ENCODE data around the gene SLC35F1. TPM values are rescaled to one million over a fixed set of nuclear protein-coding genes. Genes with fewer than 3 reads are reported as not detected.

SLC35F1 gene
- total and polyA plus RNA-seq, 2 experiments from 2014 or later, result 0.04 to 0.43 TPM

DNA sequence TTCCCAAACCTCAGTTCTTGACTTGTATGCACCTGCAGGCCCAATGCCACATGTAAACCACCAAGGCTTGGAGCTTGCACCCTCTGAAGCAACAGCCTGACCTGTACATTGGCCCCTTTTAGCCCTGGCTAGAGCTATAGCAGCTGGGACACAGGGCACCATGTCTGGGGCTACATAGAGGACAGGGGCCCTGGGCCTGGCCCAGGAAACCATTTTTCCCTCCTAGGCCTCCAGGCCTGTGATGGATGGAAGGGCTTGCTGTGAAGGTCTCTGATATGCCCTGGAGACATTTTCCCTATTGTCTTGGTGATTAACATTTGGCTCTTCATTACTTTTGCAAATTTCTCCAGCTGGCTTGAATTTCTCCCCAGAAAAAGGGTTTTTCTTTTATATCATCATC lies 64.6 kb downstream of the SLC35F1 start:
- TF ChIP-seq, protein P1, sequence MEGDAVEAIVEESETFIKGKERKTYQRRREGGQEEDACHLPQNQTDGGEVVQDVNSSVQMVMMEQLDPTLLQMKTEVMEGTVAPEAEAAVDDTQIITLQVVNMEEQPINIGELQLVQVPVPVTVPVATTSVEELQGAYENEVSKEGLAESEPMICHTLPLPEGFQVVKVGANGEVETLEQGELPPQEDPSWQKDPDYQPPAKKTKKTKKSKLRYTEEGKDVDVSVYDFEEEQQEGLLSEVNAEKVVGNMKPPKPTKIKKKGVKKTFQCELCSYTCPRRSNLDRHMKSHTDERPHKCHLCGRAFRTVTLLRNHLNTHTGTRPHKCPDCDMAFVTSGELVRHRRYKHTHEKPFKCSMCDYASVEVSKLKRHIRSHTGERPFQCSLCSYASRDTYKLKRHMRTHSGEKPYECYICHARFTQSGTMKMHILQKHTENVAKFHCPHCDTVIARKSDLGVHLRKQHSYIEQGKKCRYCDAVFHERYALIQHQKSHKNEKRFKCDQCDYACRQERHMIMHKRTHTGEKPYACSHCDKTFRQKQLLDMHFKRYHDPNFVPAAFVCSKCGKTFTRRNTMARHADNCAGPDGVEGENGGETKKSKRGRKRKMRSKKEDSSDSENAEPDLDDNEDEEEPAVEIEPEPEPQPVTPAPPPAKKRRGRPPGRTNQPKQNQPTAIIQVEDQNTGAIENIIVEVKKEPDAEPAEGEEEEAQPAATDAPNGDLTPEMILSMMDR (IDR thresholded peaks at IDR 0.05; ENCODE audit: poor library complexity), result no peak
- TF ChIP-seq EZH2phosphoT487 (IDR thresholded peaks at IDR 0.05; ENCODE audit: low read depth, severe bottlenecking, unreplicated experiment) (no peak), EZH2 (IDR thresholded peaks at IDR 0.05; ENCODE audit: borderline replicate concordance) (no peak)

DNA sequence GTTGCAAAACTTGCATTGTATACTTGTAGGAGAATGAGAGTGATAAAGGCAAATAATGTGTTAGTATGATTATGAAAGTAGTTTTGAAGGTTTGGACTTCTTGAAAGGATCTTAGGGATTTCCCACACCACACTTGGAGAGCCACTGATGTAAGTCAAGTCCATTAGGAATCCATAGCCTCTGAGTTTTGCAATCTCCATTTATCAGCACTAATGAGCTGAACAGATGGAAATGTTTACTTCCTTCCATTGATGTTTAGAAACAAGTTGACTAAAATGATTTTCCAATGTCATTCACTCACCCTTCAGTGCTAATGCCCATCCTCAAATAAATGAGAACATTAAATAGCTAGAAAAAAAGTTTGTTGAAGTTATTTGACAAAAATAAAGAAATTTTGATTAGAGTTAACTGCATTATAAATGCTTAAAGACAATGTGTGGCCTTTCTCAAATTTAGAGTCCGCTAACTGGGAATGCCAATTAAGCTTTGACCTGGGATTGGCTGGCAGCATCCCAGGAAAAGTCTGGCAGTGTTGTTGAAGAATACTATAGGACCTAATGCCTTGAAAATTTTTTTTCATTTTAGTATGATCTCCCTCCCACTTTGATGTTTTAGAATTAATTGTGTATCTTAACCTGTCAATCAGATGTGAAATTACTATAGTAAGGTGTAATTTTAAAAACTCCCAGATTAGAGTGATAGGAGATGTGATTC lies 68.0 kb downstream of the SLC35F1 start:
- Histone ChIP-seq H3K9me2 (replicated peaks; ENCODE audit: insufficient read depth) (no peaks in the 10 kb centered on the region), H3K27me3 (no peaks in the 10 kb centered on the region), H3K27ac (no peak overlapping the region), H3K79me2 (no peaks in the 10 kb centered on the region), H3K4me3 (no peak overlapping the region), H3K9me3 (ENCODE audit: low read depth) (no peaks in the 10 kb centered on the region), H2AFZ (no peak overlapping the region), H3K4me2 (no peak overlapping the region), H3K36me3 (replicated peaks; ENCODE audit: insufficient read depth, low read depth) (no peaks in the 10 kb centered on the region), H3K4me1 (ENCODE audit: insufficient read depth) (no peaks in the 10 kb centered on the region), H4K20me1 (ENCODE audit: insufficient read depth, poor library complexity, severe bottlenecking) (no peaks in the 10 kb centered on the region)
- DNase-seq (ENCODE audit: low spot score), result no peak
- TF ChIP-seq EZH2phosphoT487 (IDR thresholded peaks at IDR 0.05; ENCODE audit: low read depth, severe bottlenecking, unreplicated experiment) (no peak), EZH2 (IDR thresholded peaks at IDR 0.05; ENCODE audit: borderline replicate concordance) (no peak)
- TF ChIP-seq, protein P1 (IDR thresholded peaks at IDR 0.05; ENCODE audit: poor library complexity), result no peak
- 93% methylated on average over 1 of the region's 1 CpG for WGBS (ENCODE audit: low lambda C conversion rate, missing lambda C conversion rate)

More for the DNA sequence above, 64.6 kb downstream of the SLC35F1 start:
- H3K9me3 ChIP-seq (ENCODE audit: low read depth), result no peaks in the 10 kb centered on the region
- no peaks in the 10 kb centered on the region for H3K36me3 ChIP-seq (replicated peaks; ENCODE audit: insufficient read depth, low read depth)
- H3K4me2 ChIP-seq, result no peak overlapping the region
- no peaks in the 10 kb centered on the region for H3K4me1 ChIP-seq (ENCODE audit: insufficient read depth)
- no peak overlapping the region for H3K4me3 ChIP-seq
- H3K9me2 ChIP-seq (replicated peaks; ENCODE audit: insufficient read depth), result no peaks in the 10 kb centered on the region
- no peaks in the 10 kb centered on the region for H4K20me1 ChIP-seq (ENCODE audit: insufficient read depth, poor library complexity, severe bottlenecking)
- no peak overlapping the region for H2AFZ ChIP-seq
- H3K79me2 ChIP-seq, result no peaks in the 10 kb centered on the region
- H3K27me3 ChIP-seq, result no peaks in the 10 kb centered on the region
- DNase-seq (ENCODE audit: low spot score), result no peak
- H3K27ac ChIP-seq, result no peak overlapping the region

DNA sequence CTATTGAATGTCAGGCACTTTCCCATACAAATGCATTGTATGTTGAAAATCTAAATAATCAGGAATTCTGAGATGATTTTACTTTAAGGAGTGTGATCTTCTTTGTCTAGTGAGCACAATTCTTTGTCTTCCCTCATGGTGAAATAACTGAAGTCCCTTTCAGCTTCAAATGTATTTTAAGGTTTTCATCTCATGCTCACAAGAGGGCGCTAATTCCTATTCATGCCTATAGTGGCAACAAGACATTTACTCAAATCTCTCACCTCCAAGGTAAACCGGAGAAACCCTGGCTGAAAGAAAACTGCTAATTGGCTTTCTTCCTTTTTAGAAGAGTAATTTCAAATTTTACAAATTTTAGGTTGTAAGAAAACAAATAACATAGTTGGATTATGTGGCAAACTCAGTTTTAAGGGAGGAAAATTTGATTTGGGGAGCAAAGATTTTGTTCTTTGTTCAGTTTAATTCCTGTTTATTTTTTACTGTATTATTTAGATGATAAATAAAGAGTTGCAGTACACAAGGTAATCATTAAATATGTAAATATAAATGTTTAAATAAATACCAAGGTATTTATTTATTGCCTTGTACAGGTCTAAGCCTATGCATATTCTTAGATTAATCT lies 69.1 kb downstream of the SLC35F1 start:
- Histone ChIP-seq H3K4me2 (no peak overlapping the region), H3K36me3 (replicated peaks; ENCODE audit: insufficient read depth, low read depth) (no peaks in the 10 kb centered on the region), H3K9me2 (replicated peaks; ENCODE audit: insufficient read depth) (no peaks in the 10 kb centered on the region), H3K9me3 (ENCODE audit: low read depth) (no peaks in the 10 kb centered on the region), H3K4me3 (no peak overlapping the region), H3K79me2 (no peaks in the 10 kb centered on the region), H4K20me1 (ENCODE audit: insufficient read depth, poor library complexity, severe bottlenecking) (no peaks in the 10 kb centered on the region), H3K4me1 (ENCODE audit: insufficient read depth) (no peaks in the 10 kb centered on the region), H3K27ac (no peak overlapping the region), H3K27me3 (no peaks in the 10 kb centered on the region), H2AFZ (no peak overlapping the region)
- peak; percentile 76 for DNase-seq (ENCODE audit: low spot score)
- 5% methylated on average over 2 of the region's 2 CpGs for WGBS (ENCODE audit: low lambda C conversion rate, missing lambda C conversion rate)
- TF ChIP-seq, protein P1 (IDR thresholded peaks at IDR 0.05; ENCODE audit: poor library complexity), result peak; percentile 80
- TF ChIP-seq EZH2 (IDR thresholded peaks at IDR 0.05; ENCODE audit: borderline replicate concordance), result no peak

All from hepatocyte (in vitro differentiated cells).